Panc1 (cell line): ENCODE data around the gene ZBTB22. TPM values are rescaled to one million over a fixed set of nuclear protein-coding genes. Genes with fewer than 3 reads are reported as not detected.

Experiments used
- ATAC-seq: fragments of 200-7000 bp; cut with Tn5 transposase; 2 replicates; pipeline ENCODE4 v1.9.1; 2020; ENCODE audit warnings: mild to moderate bottlenecking, moderate library complexity
- BruUV-seq: library from RNA; stranded (reverse); fragments of 400-500 nt; replicated peaks from 2 replicates; lab custom pipeline; 2021; lab: Mats Ljungman, UMichigan
- CTCF ChIA-PET: fragments of 300-600 bp; sonication (Branson Sonifier 250); formaldehyde crosslinking; loops from one replicate; lab custom pipeline; 2022; ENCODE audit warnings: antibody characterized with exemption; lab: Charles Lee
- POLR2A ChIA-PET: fragments of 300-600 bp; sonication (Branson Sonifier 250); formaldehyde crosslinking; loops from one replicate; lab custom pipeline; 2022; ENCODE audit warnings: antibody characterized with exemption; lab: Charles Lee
- DNase-seq: peaks from one replicate; pipeline ENCODE4 v3.0.0-alpha.2; 2010; ENCODE audit warnings: low read depth, low spot score
- H3K27ac ChIP-seq: 2 replicates; pipeline ENCODE4 v1.5.1; 2011; ENCODE audit warnings: mild to moderate bottlenecking, low read length, inconsistent platforms
- H3K27me3 ChIP-seq: fragments of 200-500 bp; sonication (Bioruptor generic); 2 replicates; pipeline ENCODE4 v1.6.0; 2014; ENCODE audit warnings: low read length, inconsistent platforms; ENCODE audit not compliant: control insufficient read depth, insufficient read depth
- H3K36me3 ChIP-seq: fragments of 200-500 bp; sonication (Bioruptor generic); 2 replicates; pipeline ENCODE4 v1.5.1; 2014; ENCODE audit warnings: inconsistent platforms, mild to moderate bottlenecking, low read length, moderate library complexity; ENCODE audit not compliant: control insufficient read depth, insufficient read depth
- H3K4me1 ChIP-seq: 2 replicates; pipeline ENCODE4 v1.5.1; 2011; ENCODE audit warnings: inconsistent platforms, mild to moderate bottlenecking, low read length, moderate library complexity; ENCODE audit not compliant: control insufficient read depth, insufficient read depth
- H3K4me3 ChIP-seq, 2 experiments: 2 replicates each; pipeline ENCODE4 v1.5.1; 2011 to 2012; ENCODE audit warnings: low read depth in 2 of 2, low read length in 2 of 2, mild to moderate bottlenecking in 2 of 2, inconsistent platforms in 1 of 2, moderate library complexity in 1 of 2
- H3K9me3 ChIP-seq: fragments of 200-500 bp; sonication (Bioruptor generic); 2 replicates; pipeline ENCODE4 v1.5.1; 2014; ENCODE audit warnings: low read depth, mild to moderate bottlenecking, inconsistent platforms, low read length, moderate library complexity; ENCODE audit not compliant: control insufficient read depth, insufficient read depth
- CTCF ChIP-seq: fragments of 450-650 bp; IDR thresholded peaks from 2 replicates; pipeline ENCODE4 v1.5.1; 2017; ENCODE audit warnings: mild to moderate bottlenecking
- POLR2AphosphoS5 ChIP-seq: IDR thresholded peaks from 2 replicates; pipeline ENCODE4 v1.6.1; 2012; ENCODE audit warnings: mild to moderate bottlenecking, low read depth, low read length, moderate library complexity
- SIN3A ChIP-seq: IDR thresholded peaks from 2 replicates; pipeline ENCODE4 v1.6.1; 2012; ENCODE audit warnings: low read depth, mild to moderate bottlenecking, low read length, moderate library complexity, borderline replicate concordance; ENCODE audit not compliant: insufficient read depth
- TCF7L2 ChIP-seq: IDR thresholded peaks from 2 replicates; pipeline ENCODE4 v1.6.1; 2011; ENCODE audit warnings: mild to moderate bottlenecking, low read depth, low read length, inconsistent platforms
- in situ Hi-C: cut with HindIII; loops from 2 replicates; pipeline ENCODE4 v1.10.0; 2016; ENCODE audit warnings: low sequenced_read_pairs, low pct_unique_long_range_greater_than_20kb
- intact Hi-C: fragments of 100-400 bp; cut with micrococcal nuclease; formaldehyde crosslinking; loops from one replicate; pipeline ENCODE4 v1.10.0; 2022; ENCODE audit not compliant: unreplicated experiment
- total RNA-seq: library from RNA; stranded (reverse); gene quantifications from one replicate; pipeline ENCODE4 v1.2.1, GENCODE V29; 2021; ENCODE audit not compliant: unreplicated experiment
- TF ChIP-seq, protein P1 (sequence below), 2 experiments: IDR thresholded peaks; 2 replicates each; pipeline ENCODE4 v1.6.1; 2011 to 2012; ENCODE audit warnings: low read depth in 2 of 2, control low read depth in 1 of 2, low read length in 1 of 2, mild to moderate bottlenecking in 1 of 2, moderate library complexity in 1 of 2; ENCODE audit not compliant: insufficient read depth in 1 of 2

ZBTB22 gene
- total RNA-seq, 1 experiment from 2014 or later, result 16.0 TPM

GRCh38 chr6:33324125-33324524, 6.6 kb upstream of the ZBTB22 start:
- TF ChIP-seq, protein P1, sequence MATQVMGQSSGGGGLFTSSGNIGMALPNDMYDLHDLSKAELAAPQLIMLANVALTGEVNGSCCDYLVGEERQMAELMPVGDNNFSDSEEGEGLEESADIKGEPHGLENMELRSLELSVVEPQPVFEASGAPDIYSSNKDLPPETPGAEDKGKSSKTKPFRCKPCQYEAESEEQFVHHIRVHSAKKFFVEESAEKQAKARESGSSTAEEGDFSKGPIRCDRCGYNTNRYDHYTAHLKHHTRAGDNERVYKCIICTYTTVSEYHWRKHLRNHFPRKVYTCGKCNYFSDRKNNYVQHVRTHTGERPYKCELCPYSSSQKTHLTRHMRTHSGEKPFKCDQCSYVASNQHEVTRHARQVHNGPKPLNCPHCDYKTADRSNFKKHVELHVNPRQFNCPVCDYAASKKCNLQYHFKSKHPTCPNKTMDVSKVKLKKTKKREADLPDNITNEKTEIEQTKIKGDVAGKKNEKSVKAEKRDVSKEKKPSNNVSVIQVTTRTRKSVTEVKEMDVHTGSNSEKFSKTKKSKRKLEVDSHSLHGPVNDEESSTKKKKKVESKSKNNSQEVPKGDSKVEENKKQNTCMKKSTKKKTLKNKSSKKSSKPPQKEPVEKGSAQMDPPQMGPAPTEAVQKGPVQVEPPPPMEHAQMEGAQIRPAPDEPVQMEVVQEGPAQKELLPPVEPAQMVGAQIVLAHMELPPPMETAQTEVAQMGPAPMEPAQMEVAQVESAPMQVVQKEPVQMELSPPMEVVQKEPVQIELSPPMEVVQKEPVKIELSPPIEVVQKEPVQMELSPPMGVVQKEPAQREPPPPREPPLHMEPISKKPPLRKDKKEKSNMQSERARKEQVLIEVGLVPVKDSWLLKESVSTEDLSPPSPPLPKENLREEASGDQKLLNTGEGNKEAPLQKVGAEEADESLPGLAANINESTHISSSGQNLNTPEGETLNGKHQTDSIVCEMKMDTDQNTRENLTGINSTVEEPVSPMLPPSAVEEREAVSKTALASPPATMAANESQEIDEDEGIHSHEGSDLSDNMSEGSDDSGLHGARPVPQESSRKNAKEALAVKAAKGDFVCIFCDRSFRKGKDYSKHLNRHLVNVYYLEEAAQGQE (IDR thresholded peaks at IDR 0.05; ENCODE audit: insufficient read depth in 1 of 2, low read depth in 2 of 2, low read length in 1 of 2), result no peak
- TF ChIP-seq CTCF, result no peak
- in situ Hi-C loops, result no loop called here
- H3K9me3 ChIP-seq, result no peaks in the 10 kb centered on the region
- DNase-seq (no peak), ATAC-seq (no peak)
- H3K27me3 ChIP-seq, result no peaks in the 10 kb centered on the region
- H3K27ac ChIP-seq, result peak overlapping the region; percentile 89
- H3K4me3 ChIP-seq, result peak overlapping the region; percentile 65 to 81
- peaks cover 34% of the 10 kb centered on the region for H3K4me1 ChIP-seq
- ChIA-PET POLR2A (interaction anchor here (0.6 kb wide), 1 partner anchor 102 kb away, joined by 6 read pairs; no protein-coding TSS in a partner anchor), CTCF (no interaction called here)
- intact Hi-C loops, result no loop called here
- peaks cover 13% of the 10 kb centered on the region for H3K36me3 ChIP-seq
- BruUV-seq, result no TSS peak

DNA sequence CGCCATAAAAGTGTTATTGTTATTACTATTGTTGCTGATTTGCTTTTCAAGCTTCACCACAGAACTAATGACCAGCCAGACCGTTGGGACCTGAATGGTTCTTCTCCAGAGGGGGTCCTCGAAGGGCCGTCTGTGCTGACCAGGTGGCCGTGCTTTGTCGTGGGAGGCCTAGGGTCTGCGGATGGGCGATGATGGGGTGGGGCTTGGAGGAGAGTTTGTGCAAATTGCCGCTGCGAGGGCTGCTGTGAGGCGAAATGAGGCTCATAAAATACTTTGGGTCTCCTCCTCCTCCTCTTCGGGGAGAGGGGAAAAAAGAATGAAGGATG, 6.0 kb upstream of the ZBTB22 start:
- in situ Hi-C loops (no loop called here), intact Hi-C loops (no loop called here)
- no peak for ATAC-seq
- no peaks in the 10 kb centered on the region for H3K27me3 ChIP-seq
- POLR2A ChIA-PET, result no interaction called here
- CTCF ChIA-PET, result no interaction called here
- H3K9me3 ChIP-seq, result no peaks in the 10 kb centered on the region
- no TSS peak for BruUV-seq
- peak overlapping the region; percentile 89 for H3K27ac ChIP-seq
- no peak for DNase-seq
- H3K36me3 ChIP-seq, result peaks cover 16% of the 10 kb centered on the region
- H3K4me1 ChIP-seq, result peaks cover 40% of the 10 kb centered on the region
- H3K4me3 ChIP-seq, result peak overlapping the region; percentile 65 to 81
- TF ChIP-seq CTCF (no peak), TCF7L2 (no peak), SIN3A (no peak), POLR2AphosphoS5 (no peak)
- TF ChIP-seq, protein P1 (IDR thresholded peaks at IDR 0.05; ENCODE audit: insufficient read depth in 1 of 2, low read depth in 2 of 2, low read length in 1 of 2), result peak in 1 of 2 experiments; percentile 46; a peak in 1 of 4 replicates
